AG09309 (cell line): ENCODE data around the gene SSTR1.

Experiments
- DNase-seq: peaks from one replicate; pipeline ENCODE4 v3.0.0-alpha.2; 2010; ENCODE audit warnings: low read depth
- H3K4me3 ChIP-seq: 2 replicates; pipeline ENCODE4 v1.5.1; 2011; ENCODE audit warnings: mild to moderate bottlenecking, low read depth, low read length, moderate library complexity; ENCODE audit not compliant: control insufficient read depth
- CTCF ChIP-seq: IDR thresholded peaks from 2 replicates; pipeline ENCODE4 v1.5.1; 2011; ENCODE audit warnings: mild to moderate bottlenecking, low read depth, low read length, inconsistent platforms; ENCODE audit not compliant: insufficient read depth, control insufficient read depth; ENCODE audit errors: missing control alignments

Gene SSTR1

GRCh38 chr14:38197001-38197783, 10.5 kb upstream of the SSTR1 start:
- no peak overlapping the region for H3K4me3 ChIP-seq
- TF ChIP-seq CTCF, result peak; percentile 30
- no peak for DNase-seq

- no peak for TF ChIP-seq CTCF
- H3K4me3 ChIP-seq, result no peak overlapping the region
- DNase-seq, result no peak
These were observed 9.8 kb upstream of the SSTR1 start for GRCh38 chr14:38197784-38198335.

GRCh38 chr14:38198425-38198824, 9.3 kb upstream of the SSTR1 start:
- TF ChIP-seq CTCF, result no peak
- no peak overlapping the region for H3K4me3 ChIP-seq

GRCh38 chr14:38199076-38199475, 8.6 kb upstream of the SSTR1 start:
- DNase-seq, result no peak
- no peak for TF ChIP-seq CTCF
- H3K4me3 ChIP-seq, result no peak overlapping the region

More at GRCh38 chr14:38198425-38198824, 9.3 kb upstream of the SSTR1 start:
- DNase-seq, result no peak

- TF ChIP-seq CTCF, result no peak
- no peak overlapping the region for H3K4me3 ChIP-seq
- no peak for DNase-seq
These were observed 8.0 kb upstream of the SSTR1 start for GRCh38 chr14:38199739-38200138.

GRCh38 chr14:38201137-38201828, 6.4 kb upstream of the SSTR1 start:
- no peak for DNase-seq
- no peak for TF ChIP-seq CTCF
- no peak overlapping the region for H3K4me3 ChIP-seq
